HTR-8/SVneo (cell line): Measurements from ENCODE around the gene PIEZO2.

Source experiments
- DNase-seq: peaks from one replicate; pipeline ENCODE4 v3.0.0; 2011; ENCODE audit warnings: low spot score, mixed read lengths; ENCODE audit not compliant: insufficient read length
- FAIRE-seq: peaks from 2 replicates; lab custom pipeline; 2011; peaks lifted over from hg19 to GRCh38; lab: Jason Lieb, UNC

PIEZO2 gene

GRCh38 chr18:11040359-11040758 lies 109.0 kb downstream of the PIEZO2 start:
- FAIRE-seq (no peak), DNase-seq (no peak)

GRCh38 chr18:11037533-11038240 lies 111.7 kb downstream of the PIEZO2 start:
- FAIRE-seq (no peak), DNase-seq (no peak)

DNA sequence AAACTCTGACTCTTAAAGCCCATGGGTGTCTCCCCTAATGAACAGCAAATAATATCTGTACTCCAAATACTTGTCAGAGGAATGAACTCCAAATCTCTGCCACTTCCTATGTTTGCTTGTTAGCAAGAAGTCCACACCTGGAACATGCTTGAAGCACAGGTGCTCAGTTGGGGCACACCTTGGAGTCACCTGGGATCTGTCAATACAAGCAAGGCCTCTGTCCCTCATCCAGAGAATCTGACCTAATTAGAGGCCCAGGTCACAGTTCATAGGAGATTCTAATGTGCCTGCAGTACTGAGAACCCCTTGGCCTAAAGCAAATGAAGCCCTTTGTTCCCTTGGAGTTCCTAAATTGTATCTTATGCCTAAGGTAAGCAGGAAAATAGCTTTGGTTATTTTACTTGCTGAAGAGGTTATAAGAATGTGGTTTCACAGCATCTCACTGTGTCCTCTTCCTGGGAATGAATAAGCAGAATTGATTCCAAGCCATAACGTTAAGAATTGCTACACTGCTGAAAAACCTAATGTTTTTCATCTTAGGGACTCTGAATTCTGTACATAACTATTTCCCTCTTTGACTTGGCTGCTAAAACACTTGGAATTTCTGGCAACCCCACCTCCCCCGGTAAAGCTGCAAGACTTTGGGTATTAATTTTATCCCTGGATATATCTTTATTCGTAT lies 113.4 kb downstream of the PIEZO2 start:
- no peak for DNase-seq
- FAIRE-seq = no peak

GRCh38 chr18:11035376-11035775 lies 114.0 kb downstream of the PIEZO2 start:
- no peak for DNase-seq
- no peak for FAIRE-seq

- peak; percentile 23 for DNase-seq
- FAIRE-seq = no peak
Measured at GRCh38 chr18:11034884-11035283, 114.5 kb downstream of the PIEZO2 start.

GRCh38 chr18:11033503-11033902 lies 115.9 kb downstream of the PIEZO2 start:
- FAIRE-seq = no peak
- DNase-seq = no peak

- no peak for DNase-seq
- FAIRE-seq = no peak
Measured at GRCh38 chr18:11031966-11032365, 117.4 kb downstream of the PIEZO2 start.

- FAIRE-seq = no peak
Measured at GRCh38 chr18:11029021-11029420, 120.3 kb downstream of the PIEZO2 start.

GRCh38 chr18:11027862-11028261 lies 121.5 kb downstream of the PIEZO2 start:
- DNase-seq (no peak), FAIRE-seq (no peak)

More at GRCh38 chr18:11029021-11029420, 120.3 kb downstream of the PIEZO2 start:
- DNase-seq = no peak

GRCh38 chr18:11025671-11026070 lies 123.7 kb downstream of the PIEZO2 start:
- DNase-seq (no peak), FAIRE-seq (no peak)

GRCh38 chr18:11024928-11025669 lies 124.3 kb downstream of the PIEZO2 start:
- no peak for FAIRE-seq

GRCh38 chr18:11021477-11021876 lies 127.9 kb downstream of the PIEZO2 start:
- FAIRE-seq (no peak), DNase-seq (no peak)

More at GRCh38 chr18:11024928-11025669, 124.3 kb downstream of the PIEZO2 start:
- DNase-seq = no peak

DNA sequence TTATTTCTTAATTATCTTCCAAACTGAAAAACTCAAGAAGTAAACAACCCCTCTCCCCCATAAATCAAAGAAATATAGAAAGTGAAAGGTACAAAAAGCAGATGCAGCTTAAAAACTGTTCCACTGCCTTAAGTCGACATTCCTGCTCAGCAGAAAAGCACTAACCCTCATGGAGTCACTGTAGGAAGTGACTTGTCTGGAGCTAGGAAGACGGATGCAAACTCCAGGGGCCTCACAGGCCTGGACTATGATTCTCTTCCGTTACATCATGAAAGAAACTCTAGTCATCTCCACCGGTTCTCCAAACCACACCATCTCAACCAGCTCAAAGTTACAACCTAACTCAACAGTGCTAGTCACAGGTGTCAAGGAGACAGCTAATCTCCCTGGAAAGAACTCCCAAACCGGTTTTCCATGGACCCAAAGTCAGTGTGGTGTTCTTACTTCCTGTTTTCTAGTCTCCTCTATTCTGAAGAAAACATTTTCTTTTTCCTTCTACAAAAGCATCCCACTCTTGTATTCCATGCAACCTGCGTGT lies 128.4 kb downstream of the PIEZO2 start:
- DNase-seq = no peak
- no peak for FAIRE-seq

GRCh38 chr18:11020161-11020853 lies 129.1 kb downstream of the PIEZO2 start:
- no peak for FAIRE-seq

GRCh38 chr18:11019295-11020105 lies 129.9 kb downstream of the PIEZO2 start:
- FAIRE-seq (no peak), DNase-seq (no peak)

More at GRCh38 chr18:11020161-11020853, 129.1 kb downstream of the PIEZO2 start:
- DNase-seq = no peak

DNA sequence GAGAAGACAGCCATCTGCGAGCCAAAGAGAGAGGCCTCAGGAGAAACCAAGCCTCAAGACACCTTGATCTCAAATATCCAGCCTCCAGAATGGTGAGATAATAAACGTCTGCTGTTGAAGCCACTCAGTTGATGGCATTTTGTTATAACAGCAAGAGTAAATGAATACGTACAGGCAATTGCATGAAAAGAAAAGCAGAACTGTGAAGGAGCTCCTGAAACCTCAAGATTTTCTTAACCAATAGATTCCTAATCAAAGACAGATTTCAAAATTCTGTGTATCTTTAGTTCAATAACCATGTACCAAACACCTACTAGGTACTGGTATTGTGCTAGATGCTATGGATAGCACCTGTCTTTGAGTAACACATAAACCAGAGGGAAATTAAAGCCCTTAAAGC lies 139.5 kb downstream of the PIEZO2 start:
- DNase-seq (no peak), FAIRE-seq (no peak)

DNA sequence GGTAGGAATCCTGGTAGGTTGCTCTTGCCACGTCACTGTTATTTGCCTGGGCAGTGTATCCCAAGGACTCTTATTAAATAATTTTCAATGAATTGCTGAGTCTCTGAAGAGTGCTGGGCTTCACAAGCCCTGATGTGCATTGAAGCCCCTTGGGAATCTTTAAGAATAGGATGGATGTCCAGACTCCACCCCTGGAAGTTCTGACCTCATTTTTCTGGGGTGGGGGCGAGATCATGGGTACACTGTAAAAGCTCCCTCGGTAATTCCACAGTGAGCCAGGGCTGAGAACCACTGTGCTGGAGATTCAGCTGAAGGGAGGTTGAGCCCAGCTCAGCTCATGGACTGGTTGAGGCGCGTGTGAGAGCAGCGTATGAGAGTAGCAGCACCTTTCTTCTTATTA lies 140.2 kb downstream of the PIEZO2 start:
- DNase-seq = no peak
- no peak for FAIRE-seq

- DNase-seq (no peak), FAIRE-seq (no peak)
Measured at GRCh38 chr18:11008505-11008904, 140.9 kb downstream of the PIEZO2 start.

DNA sequence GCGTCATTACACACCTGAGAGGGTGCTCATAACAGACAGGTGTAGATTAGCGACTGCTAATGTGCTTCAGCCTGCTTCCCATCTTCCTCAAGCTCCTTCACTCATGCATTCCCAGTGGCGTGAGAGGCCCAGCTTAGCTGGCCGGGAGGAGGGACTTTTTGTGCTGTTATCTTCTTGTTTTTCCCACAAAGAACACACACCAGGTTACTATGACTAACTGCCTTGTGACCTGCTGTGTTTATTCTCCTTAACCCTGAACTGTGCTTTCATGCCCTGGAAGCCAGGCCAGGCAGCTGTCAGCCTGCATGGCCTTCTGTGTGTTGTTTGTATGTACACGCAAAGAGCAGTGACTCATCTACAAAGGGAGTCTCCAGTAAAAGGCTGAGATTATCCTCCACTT lies 143.8 kb downstream of the PIEZO2 start:
- FAIRE-seq (no peak), DNase-seq (no peak)
